Measurements from ENCODE around the gene FAM53C. TPM values are rescaled to one million over a fixed set of nuclear protein-coding genes. Genes with fewer than 3 reads are reported as not detected.

The FAM53C gene
- total RNA-seq, 1 experiment from 2014 or later, result 33.3 TPM

GRCh38 chr5:138366632-138367382, 28.7 kb downstream of the FAM53C start:
- no peak overlapping the region for H3K27ac Mint-ChIP-seq (ENCODE audit: unreplicated experiment)
- intact Hi-C loops (cut with micrococcal nuclease; ENCODE audit: unreplicated experiment), result no loop called here
- peaks cover 17% of the 10 kb centered on the region for H3K36me3 Mint-ChIP-seq (ENCODE audit: insufficient read depth, unreplicated experiment)
- CTCF ChIA-PET, result no interaction called here
- TF ChIP-seq CTCF (IDR thresholded peaks at IDR 0.05; ENCODE audit: insufficient read depth in 1 of 2, low read depth in 1 of 2, low read length in 1 of 2, severe bottlenecking in 1 of 2, unreplicated experiment in 1 of 2), result no peak
- Histone ChIP-seq H3K36me3 (ENCODE audit: control insufficient read depth, insufficient read depth, low read length) (no peaks in the 10 kb centered on the region), H3K4me3 (ENCODE audit: low read depth, low read length) (no peak overlapping the region), H3K9me3 (no peaks in the 10 kb centered on the region), H3K27me3 (replicated peaks; ENCODE audit: control insufficient read depth, insufficient read depth, low read length) (no peaks in the 10 kb centered on the region), H3K4me1 (no peaks in the 10 kb centered on the region)
- DNase-seq, result no peak
- POLR2A ChIA-PET, result no interaction called here
- H3K9me3 Mint-ChIP-seq (ENCODE audit: unreplicated experiment), result no peaks in the 10 kb centered on the region
- peaks cover 5% of the 10 kb centered on the region for H3K4me1 Mint-ChIP-seq (ENCODE audit: low read depth, unreplicated experiment)
- no TSS peak for BruUV-seq (replicated peaks)
- no peaks in the 10 kb centered on the region for H3K27me3 Mint-ChIP-seq (ENCODE audit: insufficient read depth, unreplicated experiment)
- H3K4me3 Mint-ChIP-seq (ENCODE audit: unreplicated experiment), result no peak overlapping the region

GRCh38 chr5:138369261-138369660, 31.2 kb downstream of the FAM53C start:
- ChIA-PET CTCF (interaction anchor here (1.3 to 1.4 kb wide), 2 partner anchors 15 to 17 kb away, joined by 5 to 6 read pairs; partner anchors contain the start of gene KDM3B), POLR2A (no interaction called here)
- Histone ChIP-seq H3K4me1 (no peaks in the 10 kb centered on the region), H3K9me3 (no peaks in the 10 kb centered on the region), H3K36me3 (ENCODE audit: control insufficient read depth, insufficient read depth, low read length) (no peaks in the 10 kb centered on the region), H3K4me3 (ENCODE audit: low read depth, low read length) (no peak overlapping the region), H3K27me3 (replicated peaks; ENCODE audit: control insufficient read depth, insufficient read depth, low read length) (no peaks in the 10 kb centered on the region)
- no peak for DNase-seq
- TF ChIP-seq CTCF (IDR thresholded peaks at IDR 0.05; ENCODE audit: insufficient read depth in 1 of 2, low read depth in 1 of 2, low read length in 1 of 2, severe bottlenecking in 1 of 2, unreplicated experiment in 1 of 2), result no peak
- H3K27me3 Mint-ChIP-seq (ENCODE audit: insufficient read depth, unreplicated experiment), result no peaks in the 10 kb centered on the region
- intact Hi-C loops (cut with micrococcal nuclease; ENCODE audit: unreplicated experiment), result no loop called here
- H3K4me3 Mint-ChIP-seq (ENCODE audit: unreplicated experiment), result no peak overlapping the region
- peaks cover 5% of the 10 kb centered on the region for H3K4me1 Mint-ChIP-seq (ENCODE audit: low read depth, unreplicated experiment)
- H3K9me3 Mint-ChIP-seq (ENCODE audit: unreplicated experiment), result no peaks in the 10 kb centered on the region
- no peak overlapping the region for H3K27ac Mint-ChIP-seq (ENCODE audit: unreplicated experiment)
- BruUV-seq (replicated peaks), result no TSS peak
- peaks cover 11% of the 10 kb centered on the region for H3K36me3 Mint-ChIP-seq (ENCODE audit: insufficient read depth, unreplicated experiment)

- no peak overlapping the region for H3K27ac Mint-ChIP-seq (ENCODE audit: unreplicated experiment)
- H3K36me3 ChIP-seq (ENCODE audit: control insufficient read depth, insufficient read depth, low read length), result no peaks in the 10 kb centered on the region
- H3K4me1 ChIP-seq, result no peaks in the 10 kb centered on the region
- peaks cover 5% of the 10 kb centered on the region for H3K4me1 Mint-ChIP-seq (ENCODE audit: low read depth, unreplicated experiment)
- H3K27me3 ChIP-seq (replicated peaks; ENCODE audit: control insufficient read depth, insufficient read depth, low read length), result no peaks in the 10 kb centered on the region
- DNase-seq, result no peak
- H3K4me3 ChIP-seq (ENCODE audit: low read depth, low read length), result no peak overlapping the region
- no peaks in the 10 kb centered on the region for H3K9me3 Mint-ChIP-seq (ENCODE audit: unreplicated experiment)
- H3K4me3 Mint-ChIP-seq (ENCODE audit: unreplicated experiment), result no peak overlapping the region
- H3K36me3 Mint-ChIP-seq (ENCODE audit: insufficient read depth, unreplicated experiment), result peaks cover 14% of the 10 kb centered on the region
- H3K9me3 ChIP-seq, result no peaks in the 10 kb centered on the region
- intact Hi-C loops (cut with micrococcal nuclease; ENCODE audit: unreplicated experiment), result no loop called here
- H3K27me3 Mint-ChIP-seq (ENCODE audit: insufficient read depth, unreplicated experiment), result no peaks in the 10 kb centered on the region
- TF ChIP-seq CTCF (IDR thresholded peaks at IDR 0.05; ENCODE audit: insufficient read depth in 1 of 2, low read depth in 1 of 2, low read length in 1 of 2, severe bottlenecking in 1 of 2, unreplicated experiment in 1 of 2), result no peak
- POLR2A ChIA-PET, result no interaction called here
- CTCF ChIA-PET, result interaction anchor here (1.4 to 1.6 kb wide), 2 partner anchors 16 to 17 kb away, joined by 4 to 6 read pairs; partner anchors contain the start of gene KDM3B
- no TSS peak for BruUV-seq (replicated peaks)
These were observed 31.6 kb downstream of the FAM53C start for GRCh38 chr5:138369706-138370105.

Measured in Caco-2 (cell line).